SK-N-SH treated with all-trans-retinoic acid at 6 μM for 48 hours (cell line): Measurements from ENCODE around the gene FAM240B.

ENCODE experiments used
- ARNTL ChIP-seq: fragments of 450-650 bp; formaldehyde crosslinking; IDR thresholded peaks from 2 replicates; pipeline ENCODE4 v1.5.0; 2020; ENCODE audit warnings: low read depth, mild to moderate bottlenecking, moderate library complexity, borderline replicate concordance
- GLIS3 ChIP-seq: fragments of 250-450 bp; sonication (Bioruptor Pico); IDR thresholded peaks from 2 replicates; pipeline ENCODE4 v1.5.0; 2020; ENCODE audit warnings: mild to moderate bottlenecking, moderate library complexity
- PPARA ChIP-seq: fragments of 250-450 bp; sonication (Bioruptor Pico); IDR thresholded peaks from 2 replicates; pipeline ENCODE4 v1.5.0; 2020; ENCODE audit warnings: mild to moderate bottlenecking, borderline replicate concordance
- SNAI2 ChIP-seq: fragments of 250-450 bp; sonication (Bioruptor Pico); IDR thresholded peaks from 2 replicates; pipeline ENCODE4 v1.5.0; 2020; ENCODE audit warnings: mild to moderate bottlenecking, moderate library complexity
- TOX ChIP-seq: fragments of 250-450 bp; sonication (Bioruptor Pico); IDR thresholded peaks from 2 replicates; pipeline ENCODE4 v1.8.0; 2021; ENCODE audit warnings: mild to moderate bottlenecking, moderate library complexity, borderline replicate concordance
- ZFP3 ChIP-seq: fragments of 250-450 bp; sonication (Bioruptor Pico); IDR thresholded peaks from 2 replicates; pipeline ENCODE4 v1.5.0; 2020; ENCODE audit warnings: mild to moderate bottlenecking, moderate library complexity
- ZNF565 ChIP-seq: fragments of 450-650 bp; formaldehyde crosslinking; conservative IDR thresholded peaks from 2 replicates; pipeline ENCODE4 v1.5.0; 2020; ENCODE audit warnings: low read depth, mild to moderate bottlenecking, moderate library complexity
- ZNF8 ChIP-seq: fragments of 450-650 bp; formaldehyde crosslinking; IDR thresholded peaks from 2 replicates; pipeline ENCODE4 v1.5.0; 2020; ENCODE audit warnings: mild to moderate bottlenecking, moderate library complexity
- TF ChIP-seq, protein P1 (sequence below): fragments of 250-450 bp; sonication (Bioruptor Pico); IDR thresholded peaks from 2 replicates; pipeline ENCODE4 v1.8.0; 2020; ENCODE audit warnings: mild to moderate bottlenecking, moderate library complexity, borderline replicate concordance

DNA sequence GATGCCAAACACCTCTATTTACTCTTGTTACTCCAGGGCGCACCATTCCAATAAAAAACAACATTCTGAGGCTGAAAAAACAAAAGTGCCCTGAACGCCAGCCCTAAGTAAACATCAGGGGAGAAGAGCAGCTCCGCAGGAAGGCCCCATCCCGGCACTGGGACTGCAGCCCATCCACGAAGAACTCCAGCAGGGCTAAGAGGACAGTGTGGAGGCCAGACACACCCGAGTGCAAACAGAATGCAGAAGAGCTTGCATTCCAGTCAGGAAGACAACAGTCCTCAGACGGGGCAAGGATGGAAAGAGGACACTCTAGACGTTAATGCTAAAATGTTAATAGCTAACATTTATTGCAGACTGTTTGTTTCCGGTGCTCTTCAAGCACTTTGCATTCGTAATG lies 33.0 kb downstream of the FAM240B start:
- TF ChIP-seq ARNTL (CRISPR knock-in tag), result no peak
- TF ChIP-seq, protein P1, sequence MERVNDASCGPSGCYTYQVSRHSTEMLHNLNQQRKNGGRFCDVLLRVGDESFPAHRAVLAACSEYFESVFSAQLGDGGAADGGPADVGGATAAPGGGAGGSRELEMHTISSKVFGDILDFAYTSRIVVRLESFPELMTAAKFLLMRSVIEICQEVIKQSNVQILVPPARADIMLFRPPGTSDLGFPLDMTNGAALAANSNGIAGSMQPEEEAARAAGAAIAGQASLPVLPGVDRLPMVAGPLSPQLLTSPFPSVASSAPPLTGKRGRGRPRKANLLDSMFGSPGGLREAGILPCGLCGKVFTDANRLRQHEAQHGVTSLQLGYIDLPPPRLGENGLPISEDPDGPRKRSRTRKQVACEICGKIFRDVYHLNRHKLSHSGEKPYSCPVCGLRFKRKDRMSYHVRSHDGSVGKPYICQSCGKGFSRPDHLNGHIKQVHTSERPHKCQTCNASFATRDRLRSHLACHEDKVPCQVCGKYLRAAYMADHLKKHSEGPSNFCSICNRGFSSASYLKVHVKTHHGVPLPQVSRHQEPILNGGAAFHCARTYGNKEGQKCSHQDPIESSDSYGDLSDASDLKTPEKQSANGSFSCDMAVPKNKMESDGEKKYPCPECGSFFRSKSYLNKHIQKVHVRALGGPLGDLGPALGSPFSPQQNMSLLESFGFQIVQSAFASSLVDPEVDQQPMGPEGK (CRISPR knock-in tag), result no peak
- no peak for TF ChIP-seq SNAI2 (CRISPR knock-in tag)
- TF ChIP-seq ZNF8 (CRISPR knock-in tag), result no peak
- TF ChIP-seq PPARA, result no peak
- no peak for TF ChIP-seq TOX
- TF ChIP-seq GLIS3 (CRISPR knock-in tag), result no peak
- TF ChIP-seq ZNF565 (CRISPR knock-in tag), result no peak
- no peak for TF ChIP-seq ZFP3 (CRISPR knock-in tag)
